ENCODE data around the gene SEC16A. TPM values are rescaled to one million over a fixed set of nuclear protein-coding genes. Genes with fewer than 3 reads are reported as not detected.
A peak's percentile ranks its signal among the peaks of the same experiment; 100 is the strongest.

The SEC16A gene
- total and polyA plus RNA-seq, 2 donors from 2014 or later, result 37.0 to 67.1 TPM

- intact Hi-C loops (cut with DNase I), result no loop called here
- Histone ChIP-seq H3K27me3 (ENCODE audit: control insufficient read depth, insufficient read depth, low read length) (no peaks in the 10 kb centered on the region), H3K9ac (ENCODE audit: low read length in 3 of 3) (no peak overlapping the region), H3K4me3 (ENCODE audit: low read length in 3 of 3) (no peak overlapping the region), H3K4me1 (ENCODE audit: control insufficient read depth in 2 of 3, insufficient read depth in 2 of 3, low read depth in 1 of 3, low read length in 3 of 3) (peaks cover 0 to 12% (median 0%) of the 10 kb centered on the region in 3 donors), H3K36me3 (ENCODE audit: control insufficient read depth in 2 of 3, insufficient read depth in 3 of 3, low read length in 3 of 3) (peaks cover 2 to 49% (median 12%) of the 10 kb centered on the region in 3 donors), H3K27ac (ENCODE audit: low read depth in 2 of 2, low read length in 2 of 2) (peak overlapping the region; percentile 76 to 81), H3K9me3 (ENCODE audit: control insufficient read depth in 2 of 3, insufficient read depth in 1 of 3, low read length in 3 of 3) (no peaks in the 10 kb centered on the region)
- TF ChIP-seq CTCF (IDR thresholded peaks at IDR 0.05; ENCODE audit: borderline replicate concordance, extremely low read depth, insufficient read depth), result no peak
- DNase-seq (peak in 1 of 5 donors; percentile 61), FAIRE-seq (no peak)
These were observed 29.1 kb upstream of the SEC16A start for GRCh38 chr9:136511670-136512592.

GRCh38 chr9:136511144-136511669, 28.4 kb upstream of the SEC16A start:
- intact Hi-C loops (cut with DNase I), result no loop called here
- FAIRE-seq, result no peak
- Histone ChIP-seq H3K9me3 (ENCODE audit: control insufficient read depth in 2 of 3, insufficient read depth in 1 of 3, low read length in 3 of 3) (no peaks in the 10 kb centered on the region), H3K36me3 (ENCODE audit: control insufficient read depth in 2 of 3, insufficient read depth in 3 of 3, low read length in 3 of 3) (peaks cover 2 to 51% (median 15%) of the 10 kb centered on the region in 3 donors), H3K4me3 (ENCODE audit: low read length in 3 of 3) (no peak overlapping the region), H3K27ac (ENCODE audit: low read depth in 2 of 2, low read length in 2 of 2) (peak overlapping the region; percentile 45 to 67), H3K9ac (ENCODE audit: low read length in 3 of 3) (no peak overlapping the region), H3K27me3 (ENCODE audit: control insufficient read depth, insufficient read depth, low read length) (no peaks in the 10 kb centered on the region), H3K4me1 (ENCODE audit: control insufficient read depth in 2 of 3, insufficient read depth in 2 of 3, low read depth in 1 of 3, low read length in 3 of 3) (peaks cover 0 to 7% (median 0%) of the 10 kb centered on the region in 3 donors)
- TF ChIP-seq CTCF (IDR thresholded peaks at IDR 0.05; ENCODE audit: borderline replicate concordance, extremely low read depth, insufficient read depth), result no peak
- no peak for DNase-seq

GRCh38 chr9:136510561-136510960, 27.7 kb upstream of the SEC16A start:
- no peak for DNase-seq
- H3K4me1 ChIP-seq (ENCODE audit: control insufficient read depth in 2 of 3, insufficient read depth in 2 of 3, low read depth in 1 of 3, low read length in 3 of 3), result peaks cover 0 to 7% (median 0%) of the 10 kb centered on the region in 3 donors
- H3K9me3 ChIP-seq (ENCODE audit: control insufficient read depth in 2 of 3, insufficient read depth in 1 of 3, low read length in 3 of 3), result no peaks in the 10 kb centered on the region
- H3K27ac ChIP-seq (ENCODE audit: low read depth in 2 of 2, low read length in 2 of 2), result peak overlapping the region; percentile 45 to 67
- peaks cover 2 to 51% (median 15%) of the 10 kb centered on the region in 3 donors for H3K36me3 ChIP-seq (ENCODE audit: control insufficient read depth in 2 of 3, insufficient read depth in 3 of 3, low read length in 3 of 3)
- no peak overlapping the region for H3K4me3 ChIP-seq (ENCODE audit: low read length in 3 of 3)
- H3K9ac ChIP-seq (ENCODE audit: low read length in 3 of 3), result no peak overlapping the region
- intact Hi-C loops (cut with DNase I), result no loop called here
- H3K27me3 ChIP-seq (ENCODE audit: control insufficient read depth, insufficient read depth, low read length), result no peaks in the 10 kb centered on the region
- no peak for TF ChIP-seq CTCF (IDR thresholded peaks at IDR 0.05; ENCODE audit: borderline replicate concordance, extremely low read depth, insufficient read depth)
- FAIRE-seq, result no peak
